ENCODE results near the gene NUP42. TPM values are rescaled to one million over a fixed set of nuclear protein-coding genes. Genes with fewer than 3 reads are reported as not detected.
"Not testable (repeated sequence)": the region's sequence is repeated elsewhere in the genome, so short reads cannot be mapped to it uniquely, and the experiment has no call there.

The NUP42 gene
- total and polyA plus RNA-seq, 2 donors: 28.5 to 50.4 TPM

- peaks cover 2% of the 10 kb centered on the region for H3K36me3 ChIP-seq (ENCODE audit: insufficient read depth)
- no peak overlapping the region for H3K4me3 ChIP-seq (ENCODE audit: low read depth, low read length)
- H3K4me1 ChIP-seq (ENCODE audit: insufficient read depth): no peaks in the 10 kb centered on the region
- no peak for DNase-seq (ENCODE audit: extremely low spot score)
- 84% methylated on average over 1 of the region's 1 CpG for WGBS
- no peak overlapping the region for H3K27ac ChIP-seq (ENCODE audit: low read depth)
Observed at GRCh38 chr7:23184291-23184690, 2.4 kb downstream of the NUP42 start.

DNA sequence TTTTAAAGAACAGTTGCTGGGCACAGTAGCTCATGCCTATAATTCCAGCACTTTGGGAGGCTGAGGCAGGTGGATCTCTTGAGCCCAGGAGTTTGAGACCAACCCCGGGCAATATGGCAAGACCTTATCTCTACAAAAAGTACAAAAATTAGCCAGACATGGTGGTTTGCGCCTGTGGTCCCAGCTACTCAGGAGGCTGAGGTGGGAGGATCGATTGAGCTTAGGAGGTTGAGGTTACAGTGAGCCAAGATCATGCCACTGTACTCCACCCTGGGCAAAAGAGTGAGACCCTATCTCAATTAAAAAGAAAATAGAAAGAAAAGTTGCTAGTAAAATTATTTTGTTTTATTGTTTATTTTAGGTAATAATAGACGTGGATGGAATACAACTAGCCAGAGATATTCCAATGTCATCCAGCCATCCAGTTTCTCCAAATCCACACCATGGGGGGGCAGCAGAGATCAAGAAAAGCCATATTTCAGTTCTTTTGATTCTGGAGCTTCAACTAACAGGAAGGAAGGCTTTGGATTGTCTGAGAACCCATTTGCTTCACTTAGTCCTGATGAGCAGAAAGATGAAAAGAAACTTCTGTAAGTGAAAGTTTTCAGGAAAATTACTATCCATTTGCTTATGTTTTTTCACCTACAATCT lies 3.0 kb downstream of the NUP42 start:
- no peak overlapping the region for H3K27ac ChIP-seq (ENCODE audit: low read depth)

GRCh38 chr7:23185980-23186379 lies 4.1 kb downstream of the NUP42 start:
- Histone ChIP-seq H3K36me3 (ENCODE audit: insufficient read depth) (peaks cover 2% of the 10 kb centered on the region), H3K27ac (ENCODE audit: low read depth) (no peak overlapping the region), H3K4me1 (ENCODE audit: insufficient read depth) (no peaks in the 10 kb centered on the region), H3K4me3 (ENCODE audit: low read depth, low read length) (no peak overlapping the region)
- 69% methylated on average over 1 of the region's 1 CpG for WGBS
- DNase-seq (ENCODE audit: extremely low spot score): no peak

More for the DNA sequence above, 3.0 kb downstream of the NUP42 start:
- DNase-seq (ENCODE audit: extremely low spot score): no peak
- Histone ChIP-seq H3K36me3 (ENCODE audit: insufficient read depth) (peaks cover 2% of the 10 kb centered on the region), H3K4me1 (ENCODE audit: insufficient read depth) (no peaks in the 10 kb centered on the region), H3K4me3 (ENCODE audit: low read depth, low read length) (no peak overlapping the region)
- 75% methylated on average over 4 of the region's 4 CpGs for WGBS

DNA sequence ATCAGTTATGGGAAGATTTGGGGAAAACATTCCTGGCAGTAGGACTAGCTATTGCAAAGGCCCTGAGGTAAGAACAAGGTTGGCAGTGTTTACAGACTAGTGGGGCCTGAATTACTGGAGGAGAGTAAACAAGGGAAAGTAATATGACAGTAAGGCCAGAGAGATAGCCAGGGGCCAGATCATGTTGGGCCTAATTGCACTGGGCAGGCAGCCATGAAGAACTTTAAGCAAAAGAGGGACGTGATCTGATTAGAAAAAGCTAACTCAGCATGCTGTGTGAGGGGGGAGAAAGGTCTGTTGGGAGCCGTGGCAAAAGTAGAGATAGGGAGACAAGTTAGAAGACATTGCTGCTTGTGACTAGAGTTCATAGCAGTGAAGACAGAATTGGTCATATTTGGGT lies 9.2 kb downstream of the NUP42 start:
- no peak overlapping the region for H3K27ac ChIP-seq (ENCODE audit: low read depth)
- no peaks in the 10 kb centered on the region for H3K4me1 ChIP-seq (ENCODE audit: insufficient read depth)
- DNase-seq (ENCODE audit: extremely low spot score): no peak
- H3K4me3 ChIP-seq (ENCODE audit: low read depth, low read length): no peak overlapping the region
- H3K36me3 ChIP-seq (ENCODE audit: insufficient read depth): peaks cover 5% of the 10 kb centered on the region
- WGBS: 56% methylated on average over 2 of the region's 2 CpGs

DNA sequence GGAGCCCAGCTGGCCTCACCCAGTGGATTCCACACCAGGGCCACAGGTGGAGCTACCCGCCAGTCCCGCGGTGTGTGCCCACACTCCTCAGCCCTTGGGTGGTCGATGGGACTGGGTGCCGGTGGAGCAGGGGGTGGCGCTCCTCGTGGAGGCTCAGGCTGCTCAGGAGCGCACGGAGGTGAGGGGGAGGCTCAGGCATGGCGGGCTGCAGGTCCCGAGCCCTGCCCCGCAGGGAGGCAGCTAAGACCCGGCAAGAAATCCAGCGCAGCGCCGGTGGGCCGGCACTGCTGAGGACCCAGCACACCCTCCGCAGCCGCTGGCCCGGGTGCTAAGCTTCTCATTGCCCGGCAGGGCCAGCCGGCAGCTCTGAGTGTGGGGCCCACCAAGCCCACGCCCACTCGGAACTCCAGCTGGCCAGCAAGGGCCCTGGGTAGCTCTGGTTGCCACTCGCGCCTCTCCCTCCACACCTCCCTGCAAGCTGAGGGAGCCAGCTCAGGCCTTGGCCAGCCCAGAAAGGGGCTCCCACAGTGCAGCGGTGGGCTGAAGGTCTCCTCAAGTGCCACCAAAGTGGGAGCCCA lies 11.9 kb downstream of the NUP42 start:
- 96% methylated on average over 27 of the region's 27 CpGs for WGBS

DNA sequence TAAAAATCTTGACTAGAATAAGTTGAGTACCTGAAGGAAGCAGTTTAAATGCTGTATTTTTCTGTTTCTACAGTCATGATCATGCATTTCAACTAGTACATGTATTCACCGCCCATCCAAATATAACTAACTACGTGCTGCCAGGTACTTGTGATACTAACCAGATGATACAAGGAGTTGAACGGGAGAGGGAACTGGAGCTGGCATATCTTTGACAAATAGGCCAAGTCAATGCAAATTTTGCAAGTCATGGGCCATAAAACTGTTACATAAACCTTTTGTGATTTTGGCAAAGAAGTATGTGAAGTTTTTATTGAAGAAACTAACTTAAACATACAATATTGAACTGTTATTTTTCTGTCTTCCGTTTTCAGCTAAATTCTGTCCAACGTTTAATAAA lies 14.5 kb downstream of the NUP42 start:
- Histone ChIP-seq H3K4me3 (ENCODE audit: low read depth, low read length) (no peak overlapping the region), H3K27ac (ENCODE audit: low read depth) (no peak overlapping the region), H3K36me3 (ENCODE audit: insufficient read depth) (peaks cover 9% of the 10 kb centered on the region), H3K4me1 (ENCODE audit: insufficient read depth) (no peaks in the 10 kb centered on the region)
- 30% methylated on average over 5 of the region's 5 CpGs for WGBS
- DNase-seq (ENCODE audit: extremely low spot score): no peak

More for the DNA sequence above, 11.9 kb downstream of the NUP42 start:
- not testable (repeated sequence) for H3K27ac ChIP-seq (ENCODE audit: low read depth); H3K36me3 ChIP-seq (ENCODE audit: insufficient read depth); H3K4me1 ChIP-seq (ENCODE audit: insufficient read depth); DNase-seq (ENCODE audit: extremely low spot score); H3K4me3 ChIP-seq (ENCODE audit: low read depth, low read length)

DNA sequence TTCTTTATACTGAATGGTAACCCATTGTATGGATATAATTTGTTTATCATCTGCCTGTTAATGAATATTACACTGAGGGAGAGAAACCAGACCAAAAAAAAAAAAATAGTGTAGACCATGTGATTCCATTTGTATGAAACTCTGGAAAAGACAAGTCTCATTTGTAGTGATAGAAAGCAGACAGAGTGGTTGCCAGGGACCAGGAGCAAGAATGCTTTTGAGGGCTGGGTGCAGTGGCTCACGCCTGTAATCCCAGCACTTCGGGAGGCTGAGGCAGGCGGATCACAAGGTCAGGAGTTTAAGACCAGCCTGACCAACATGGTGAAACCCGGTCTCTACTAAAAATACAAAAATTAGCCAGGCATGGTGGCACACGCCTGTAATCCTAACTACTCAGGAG lies 15.9 kb downstream of the NUP42 start:
- not testable (repeated sequence) for H3K4me1 ChIP-seq (ENCODE audit: insufficient read depth); DNase-seq (ENCODE audit: extremely low spot score); H3K27ac ChIP-seq (ENCODE audit: low read depth); H3K36me3 ChIP-seq (ENCODE audit: insufficient read depth); H3K4me3 ChIP-seq (ENCODE audit: low read depth, low read length)
- 89% methylated on average over 5 of the region's 5 CpGs for WGBS

DNA sequence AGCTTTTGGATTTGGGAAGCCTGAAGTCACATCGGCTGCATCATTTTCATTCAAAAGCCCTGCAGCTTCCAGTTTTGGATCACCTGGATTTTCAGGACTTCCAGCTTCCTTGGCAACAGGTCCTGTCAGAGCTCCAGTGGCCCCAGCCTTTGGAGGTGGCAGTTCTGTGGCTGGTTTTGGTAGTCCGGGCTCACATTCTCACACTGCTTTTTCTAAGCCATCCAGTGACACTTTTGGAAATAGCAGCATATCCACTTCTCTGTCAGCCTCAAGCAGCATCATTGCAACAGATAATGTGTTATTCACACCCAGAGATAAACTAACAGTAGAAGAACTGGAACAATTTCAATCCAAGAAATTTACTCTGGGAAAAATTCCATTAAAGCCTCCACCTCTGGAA lies 18.5 kb downstream of the NUP42 start:
- no peak overlapping the region for H3K4me3 ChIP-seq (ENCODE audit: low read depth, low read length)
- peaks cover 6% of the 10 kb centered on the region for H3K36me3 ChIP-seq (ENCODE audit: insufficient read depth)
- no peak for DNase-seq (ENCODE audit: extremely low spot score)
- H3K4me1 ChIP-seq (ENCODE audit: insufficient read depth): no peaks in the 10 kb centered on the region
- H3K27ac ChIP-seq (ENCODE audit: low read depth): no peak overlapping the region
- 86% methylated on average over 2 of the region's 2 CpGs for WGBS

- Histone ChIP-seq H3K27ac (ENCODE audit: low read depth) (no peak overlapping the region), H3K4me3 (ENCODE audit: low read depth, low read length) (no peak overlapping the region), H3K4me1 (ENCODE audit: insufficient read depth) (no peaks in the 10 kb centered on the region), H3K36me3 (ENCODE audit: insufficient read depth) (peaks cover 2% of the 10 kb centered on the region)
- 69% methylated on average over 1 of the region's 1 CpG for WGBS
- DNase-seq (ENCODE audit: extremely low spot score): no peak
Observed at GRCh38 chr7:23204241-23204640, 22.4 kb downstream of the NUP42 start.

DNA sequence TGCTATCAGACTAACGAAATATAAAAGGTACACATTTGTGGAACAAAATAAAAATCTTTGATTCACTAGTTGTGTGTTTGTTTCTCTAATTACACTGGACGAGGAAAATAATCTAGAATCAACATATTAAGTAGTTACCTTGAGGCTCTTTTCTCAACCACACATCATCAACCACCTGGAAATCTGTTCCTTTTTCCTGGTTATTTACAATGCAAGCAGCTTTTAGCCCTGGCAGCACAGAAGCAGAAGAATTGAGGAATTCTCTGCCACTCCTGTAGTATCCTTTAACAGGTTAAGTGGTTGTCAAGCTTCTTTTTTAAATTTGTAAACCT lies 23.7 kb downstream of the NUP42 start:
- H3K36me3 ChIP-seq (ENCODE audit: insufficient read depth): no peaks in the 10 kb centered on the region
- peak overlapping the region; percentile 28 for H3K27ac ChIP-seq (ENCODE audit: low read depth)
- H3K4me1 ChIP-seq (ENCODE audit: insufficient read depth): no peaks in the 10 kb centered on the region
- no peak for DNase-seq (ENCODE audit: extremely low spot score)
- 91% methylated on average over 2 of the region's 2 CpGs for WGBS
- peak overlapping the region; percentile 22 for H3K4me3 ChIP-seq (ENCODE audit: low read depth, low read length)

DNA sequence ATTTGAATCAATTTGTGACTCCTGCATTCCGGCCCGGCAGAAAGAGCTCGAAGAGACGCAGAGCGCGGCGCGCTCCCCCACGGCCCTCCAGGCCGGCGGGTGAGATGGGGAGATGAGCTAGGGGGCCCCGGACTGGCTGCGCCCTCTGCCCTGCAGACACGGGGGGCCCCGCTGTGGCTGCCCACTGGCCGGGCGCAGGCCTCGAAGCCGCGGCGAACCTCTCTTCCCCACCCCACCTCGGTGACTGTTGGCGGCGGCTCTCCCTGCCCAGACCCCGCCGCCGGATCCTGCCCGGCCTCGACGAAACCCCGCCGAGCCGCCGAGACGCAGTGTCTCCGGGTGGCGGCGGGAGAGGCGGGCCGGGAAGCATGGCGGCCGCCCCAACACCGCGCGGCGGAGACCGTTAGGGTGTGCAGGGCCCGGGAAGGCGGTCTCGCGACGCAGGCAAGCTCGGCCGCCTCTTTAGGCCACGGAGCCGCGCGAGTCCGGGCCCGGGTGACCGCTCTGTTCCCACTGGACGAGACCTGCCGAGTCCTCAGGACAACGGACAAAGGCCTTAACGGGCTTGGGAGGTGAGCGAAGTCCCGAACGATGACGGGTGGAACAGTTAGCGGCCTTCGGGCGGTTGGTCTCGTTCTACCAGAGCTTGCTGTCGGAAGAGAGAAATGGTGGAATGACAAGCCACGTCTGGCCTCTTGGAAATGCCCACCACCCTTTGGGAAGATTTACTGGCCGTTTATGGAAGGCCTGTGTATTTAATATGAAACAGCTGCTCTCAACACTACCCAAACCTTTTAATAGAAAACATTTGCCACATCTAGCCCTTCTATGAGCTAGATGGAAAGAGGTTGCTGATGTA lies 24.3 kb downstream of the NUP42 start:
- H3K4me3 ChIP-seq (ENCODE audit: low read depth, low read length): peak overlapping the region; percentile 22
- WGBS: 16% methylated on average over 76 of the region's 76 CpGs
- no peak for DNase-seq (ENCODE audit: extremely low spot score)
- no peaks in the 10 kb centered on the region for H3K36me3 ChIP-seq (ENCODE audit: insufficient read depth)
- peak overlapping the region; percentile 28 for H3K27ac ChIP-seq (ENCODE audit: low read depth)
- no peaks in the 10 kb centered on the region for H3K4me1 ChIP-seq (ENCODE audit: insufficient read depth)

GRCh38 chr7:23207021-23207420 lies 25.2 kb downstream of the NUP42 start:
- no peaks in the 10 kb centered on the region for H3K4me1 ChIP-seq (ENCODE audit: insufficient read depth)
- no peak for DNase-seq (ENCODE audit: extremely low spot score)
- no peaks in the 10 kb centered on the region for H3K36me3 ChIP-seq (ENCODE audit: insufficient read depth)
- H3K27ac ChIP-seq (ENCODE audit: low read depth): no peak overlapping the region
- WGBS: 76% methylated on average over 2 of the region's 2 CpGs
- H3K4me3 ChIP-seq (ENCODE audit: low read depth, low read length): no peak overlapping the region

GRCh38 chr7:23207884-23208283 lies 26.0 kb downstream of the NUP42 start:
- H3K4me3 ChIP-seq (ENCODE audit: low read depth, low read length): no peak overlapping the region
- no peak for DNase-seq (ENCODE audit: extremely low spot score)
- no peak overlapping the region for H3K27ac ChIP-seq (ENCODE audit: low read depth)
- 92% methylated on average over 3 of the region's 3 CpGs for WGBS
- no peaks in the 10 kb centered on the region for H3K4me1 ChIP-seq (ENCODE audit: insufficient read depth)
- H3K36me3 ChIP-seq (ENCODE audit: insufficient read depth): no peaks in the 10 kb centered on the region

DNA sequence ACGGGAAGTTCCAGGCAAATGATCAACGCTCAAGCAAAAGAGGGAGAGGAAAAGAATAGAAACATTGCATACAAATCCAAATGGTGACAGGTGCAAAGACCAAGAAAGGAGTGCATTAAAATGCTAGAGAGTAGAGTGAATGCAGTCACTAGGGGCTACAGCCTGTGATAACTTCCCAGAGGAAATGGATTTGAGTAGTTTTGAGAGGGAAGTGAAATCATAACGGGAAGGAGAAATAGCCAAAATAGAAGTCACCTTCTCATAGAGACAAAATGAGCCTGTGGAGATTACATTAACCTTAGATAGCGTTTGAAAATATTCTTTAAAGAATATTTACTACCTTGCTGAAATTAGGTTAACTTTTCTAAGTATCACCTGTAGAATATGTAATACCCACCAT lies 26.5 kb downstream of the NUP42 start:
- no peak for DNase-seq (ENCODE audit: extremely low spot score)
- Histone ChIP-seq H3K27ac (ENCODE audit: low read depth) (no peak overlapping the region), H3K4me1 (ENCODE audit: insufficient read depth) (no peaks in the 10 kb centered on the region), H3K4me3 (ENCODE audit: low read depth, low read length) (no peak overlapping the region), H3K36me3 (ENCODE audit: insufficient read depth) (no peaks in the 10 kb centered on the region)
- WGBS: 81% methylated on average over 4 of the region's 4 CpGs

All from urinary bladder (tissue), 4 donors.